GM21576 (cell line): Measurements from ENCODE around the gene TCERG1L.
"Not testable (repeated sequence)": the region's sequence is repeated elsewhere in the genome, so short reads cannot be mapped to it uniquely, and the experiment has no call there.

Experiments
- ATAC-seq: cut with Tn5 transposase; IDR thresholded peaks from one replicate; pipeline ENCODE4 v1.9.1; 2021; ENCODE audit warnings: mild to moderate bottlenecking, moderate library complexity; ENCODE audit not compliant: unreplicated experiment

Gene TCERG1L

GRCh38 chr10:131250454-131251145 is 60.9 kb downstream of the TCERG1L start:
- no peak for ATAC-seq

GRCh38 chr10:131249955-131250344 is 61.6 kb downstream of the TCERG1L start:
- ATAC-seq, result no peak

GRCh38 chr10:131249238-131249954 is 62.1 kb downstream of the TCERG1L start:
- no peak for ATAC-seq

- no peak for ATAC-seq
These were observed 63.0 kb downstream of the TCERG1L start for GRCh38 chr10:131248376-131249165.

- no peak for ATAC-seq
These were observed 63.6 kb downstream of the TCERG1L start for GRCh38 chr10:131247873-131248272.

- no peak for ATAC-seq
These were observed 64.7 kb downstream of the TCERG1L start for GRCh38 chr10:131246775-131247174.

- ATAC-seq, result no peak
These were observed 65.4 kb downstream of the TCERG1L start for GRCh38 chr10:131246089-131246488.

- ATAC-seq, result no peak
These were observed 66.0 kb downstream of the TCERG1L start for GRCh38 chr10:131245475-131246059.

- no peak for ATAC-seq
These were observed 66.7 kb downstream of the TCERG1L start for GRCh38 chr10:131244836-131245235.

- no peak for ATAC-seq
These were observed 68.4 kb downstream of the TCERG1L start for GRCh38 chr10:131243076-131243475.

GRCh38 chr10:131242007-131242406 is 69.5 kb downstream of the TCERG1L start:
- no peak for ATAC-seq

- no peak for ATAC-seq
These were observed 70.8 kb downstream of the TCERG1L start for GRCh38 chr10:131240691-131241090.

GRCh38 chr10:131239926-131240325 is 71.6 kb downstream of the TCERG1L start:
- no peak for ATAC-seq

- no peak for ATAC-seq
These were observed 72.1 kb downstream of the TCERG1L start for GRCh38 chr10:131239450-131239849.

- ATAC-seq, result no peak
These were observed 72.7 kb downstream of the TCERG1L start for GRCh38 chr10:131238669-131239280.

- ATAC-seq, result no peak
These were observed 73.4 kb downstream of the TCERG1L start for GRCh38 chr10:131237991-131238651.

- ATAC-seq, result not testable (repeated sequence)
These were observed 76.9 kb downstream of the TCERG1L start for GRCh38 chr10:131234606-131235005.

- no peak for ATAC-seq
These were observed 77.8 kb downstream of the TCERG1L start for GRCh38 chr10:131233611-131234258.

GRCh38 chr10:131231965-131232541 is 79.5 kb downstream of the TCERG1L start:
- ATAC-seq, result no peak
